Neural progenitor cell (in vitro differentiated cells): ENCODE measurements around the gene DUS1L. TPM values are rescaled to one million over a fixed set of nuclear protein-coding genes. Genes with fewer than 3 reads are reported as not detected.

Experiments used
- DNase-seq: peaks from one replicate; pipeline ENCODE4 v3.0.0-alpha.2; 2016; ENCODE audit warnings: low spot score
- H2AFZ ChIP-seq: fragments of 200-600 bp; sonication (generic); replicated peaks from 2 replicates; pipeline ENCODE4 v1.6.1; 2016; ENCODE audit warnings: antibody characterized with exemption
- H3F3A ChIP-seq: fragments of 200-600 bp; sonication (generic); 2 replicates; pipeline ENCODE4 v1.6.1; 2016; ENCODE audit warnings: antibody characterized with exemption, low read depth
- H3K27ac ChIP-seq: fragments of 200-600 bp; sonication (generic); 2 replicates; pipeline ENCODE4 v1.5.1; 2016; ENCODE audit warnings: mild to moderate bottlenecking
- H3K27me3 ChIP-seq: fragments of 200-600 bp; sonication (generic); 2 replicates; pipeline ENCODE4 v1.6.1; 2016; ENCODE audit warnings: mild to moderate bottlenecking, moderate library complexity
- H3K36me3 ChIP-seq: fragments of 200-600 bp; sonication (generic); 2 replicates; pipeline ENCODE4 v1.5.1; 2016
- H3K4me1 ChIP-seq: fragments of 200-600 bp; sonication (generic); 2 replicates; pipeline ENCODE4 v1.6.1; 2016; ENCODE audit warnings: mixed run types
- H3K4me2 ChIP-seq: fragments of 200-600 bp; sonication (generic); 2 replicates; pipeline ENCODE4 v1.6.1; 2016
- H3K4me3 ChIP-seq: fragments of 200-600 bp; sonication (generic); 2 replicates; pipeline ENCODE4 v1.5.1; 2016
- H3K79me2 ChIP-seq: fragments of 200-600 bp; sonication (generic); 2 replicates; pipeline ENCODE4 v1.6.1; 2016; ENCODE audit warnings: low read depth
- H3K9ac ChIP-seq: fragments of 200-600 bp; sonication (generic); 2 replicates; pipeline ENCODE4 v1.6.1; 2016
- H3K9me3 ChIP-seq: fragments of 200-600 bp; sonication (generic); 2 replicates; pipeline ENCODE4 v1.5.1; 2016; ENCODE audit warnings: low read depth
- H4K20me1 ChIP-seq: fragments of 200-600 bp; sonication (generic); 2 replicates; pipeline ENCODE4 v1.6.1; 2016; ENCODE audit warnings: low read depth
- H3K27ac Mint-ChIP-seq: 3 replicates; pipeline ENCODE4 v1.8.0; 2021; ENCODE audit warnings: mixed read lengths
- H3K27me3 Mint-ChIP-seq: 2 replicates; pipeline ENCODE4 v1.8.0; 2022; ENCODE audit warnings: low read depth, mild to moderate bottlenecking, inconsistent platforms, moderate library complexity, mixed read lengths; ENCODE audit not compliant: insufficient read depth
- H3K36me3 Mint-ChIP-seq: 3 replicates; pipeline ENCODE4 v1.8.0; 2021; ENCODE audit warnings: mixed read lengths
- H3K4me1 Mint-ChIP-seq: 3 replicates; pipeline ENCODE4 v1.8.0; 2021; ENCODE audit warnings: mixed read lengths
- H3K4me3 Mint-ChIP-seq: 3 replicates; pipeline ENCODE4 v1.8.0; 2021; ENCODE audit warnings: mild to moderate bottlenecking, moderate library complexity, mixed read lengths
- H3K9me3 Mint-ChIP-seq: 3 replicates; pipeline ENCODE4 v1.8.0; 2020; ENCODE audit warnings: mixed read lengths
- CTCF ChIP-seq: fragments of 200-600 bp; sonication (generic); IDR thresholded peaks from 2 replicates; pipeline ENCODE4 v1.5.1; 2017; ENCODE audit warnings: antibody characterized with exemption, mild to moderate bottlenecking
- EZH2 ChIP-seq: fragments of 200-600 bp; sonication (generic); IDR thresholded peaks from 2 replicates; pipeline ENCODE4 v1.6.1; 2017; ENCODE audit warnings: antibody characterized with exemption, mild to moderate bottlenecking, moderate library complexity
- EZH2phosphoT487 ChIP-seq: fragments of 200-600 bp; sonication (generic); IDR thresholded peaks from 2 replicates; pipeline ENCODE4 v1.6.1; 2017; ENCODE audit warnings: antibody characterized with exemption
- total RNA-seq: library from RNA; depleted of rRNA; stranded (reverse); fragments of >200 nt; gene quantifications from 2 replicates; pipeline ENCODE4 v1.2.3, GENCODE V29; 2015; ENCODE audit warnings: low replicate concordance

The DUS1L gene
- total RNA-seq, 1 donor from 2014 or later: 54.5 TPM

- TF ChIP-seq CTCF (no peak), EZH2 (no peak), EZH2phosphoT487 (no peak)
- H3K36me3 ChIP-seq: no peaks in the 10 kb centered on the region
- DNase-seq: no peak
- peaks cover 9% of the 10 kb centered on the region for H3K27me3 ChIP-seq
- peaks cover 28% of the 10 kb centered on the region for H4K20me1 ChIP-seq
- peaks cover 4% of the 10 kb centered on the region for H3K9me3 Mint-ChIP-seq
- peak overlapping the region; percentile 91 for H3K4me2 ChIP-seq
- H3F3A ChIP-seq: peaks cover 28% of the 10 kb centered on the region
- peaks cover 11% of the 10 kb centered on the region for H3K36me3 Mint-ChIP-seq
- H3K9ac ChIP-seq: no peak overlapping the region
- H3K9me3 ChIP-seq: no peaks in the 10 kb centered on the region
- peak overlapping the region; percentile 66 for H3K4me3 ChIP-seq
- H3K4me3 Mint-ChIP-seq: peak overlapping the region; percentile 69
- peaks cover 15% of the 10 kb centered on the region for H3K4me1 ChIP-seq
- H3K27ac ChIP-seq: no peak overlapping the region
- H3K27me3 Mint-ChIP-seq: peaks cover 22% of the 10 kb centered on the region
- H3K79me2 ChIP-seq: peaks cover 4% of the 10 kb centered on the region
- H2AFZ ChIP-seq: no peak overlapping the region
- H3K4me1 Mint-ChIP-seq: peaks cover 18% of the 10 kb centered on the region
- no peak overlapping the region for H3K27ac Mint-ChIP-seq
Measured at GRCh38 chr17:82035956-82036633, 29.5 kb downstream of the DUS1L start.

- peaks cover 9% of the 10 kb centered on the region for H3K27me3 ChIP-seq
- peaks cover 28% of the 10 kb centered on the region for H4K20me1 ChIP-seq
- H3K4me1 ChIP-seq: peaks cover 15% of the 10 kb centered on the region
- no peak overlapping the region for H3K27ac ChIP-seq
- peaks cover 34% of the 10 kb centered on the region for H3F3A ChIP-seq
- Mint-ChIP-seq H3K27ac (no peak overlapping the region), H3K9me3 (peaks cover 2% of the 10 kb centered on the region), H3K4me3 (peak overlapping the region; percentile 69), H3K4me1 (peaks cover 14% of the 10 kb centered on the region), H3K36me3 (peaks cover 11% of the 10 kb centered on the region), H3K27me3 (peaks cover 21% of the 10 kb centered on the region)
- no peaks in the 10 kb centered on the region for H3K36me3 ChIP-seq
- no peaks in the 10 kb centered on the region for H3K9me3 ChIP-seq
- peaks cover 4% of the 10 kb centered on the region for H3K79me2 ChIP-seq
- no peak for TF ChIP-seq EZH2phosphoT487
- H3K4me2 ChIP-seq: no peak overlapping the region
- DNase-seq: no peak
- no peak overlapping the region for H3K9ac ChIP-seq
- no peak overlapping the region for H3K4me3 ChIP-seq
- no peak overlapping the region for H2AFZ ChIP-seq
Measured at GRCh38 chr17:82035488-82035887, 30.1 kb downstream of the DUS1L start.

GRCh38 chr17:82034371-82035011 is 31.1 kb downstream of the DUS1L start:
- Histone ChIP-seq H3K4me2 (no peak overlapping the region), H3K9ac (no peak overlapping the region), H3K27me3 (peaks cover 9% of the 10 kb centered on the region), H3K4me1 (peaks cover 15% of the 10 kb centered on the region), H3K79me2 (peaks cover 4% of the 10 kb centered on the region), H3K9me3 (no peaks in the 10 kb centered on the region), H3F3A (peaks cover 43% of the 10 kb centered on the region), H3K4me3 (no peak overlapping the region), H3K36me3 (no peaks in the 10 kb centered on the region), H3K27ac (no peak overlapping the region), H2AFZ (no peak overlapping the region), H4K20me1 (peaks cover 37% of the 10 kb centered on the region)
- DNase-seq: peak; percentile 38
- Mint-ChIP-seq H3K27me3 (peaks cover 17% of the 10 kb centered on the region), H3K9me3 (no peaks in the 10 kb centered on the region), H3K4me3 (peak overlapping the region; percentile 48), H3K36me3 (peaks cover 11% of the 10 kb centered on the region), H3K27ac (no peak overlapping the region), H3K4me1 (peaks cover 12% of the 10 kb centered on the region)
- TF ChIP-seq EZH2phosphoT487 (no peak), EZH2 (no peak), CTCF (no peak)
